Measurements from ENCODE around the gene KIAA0513.

KIAA0513 gene

DNA sequence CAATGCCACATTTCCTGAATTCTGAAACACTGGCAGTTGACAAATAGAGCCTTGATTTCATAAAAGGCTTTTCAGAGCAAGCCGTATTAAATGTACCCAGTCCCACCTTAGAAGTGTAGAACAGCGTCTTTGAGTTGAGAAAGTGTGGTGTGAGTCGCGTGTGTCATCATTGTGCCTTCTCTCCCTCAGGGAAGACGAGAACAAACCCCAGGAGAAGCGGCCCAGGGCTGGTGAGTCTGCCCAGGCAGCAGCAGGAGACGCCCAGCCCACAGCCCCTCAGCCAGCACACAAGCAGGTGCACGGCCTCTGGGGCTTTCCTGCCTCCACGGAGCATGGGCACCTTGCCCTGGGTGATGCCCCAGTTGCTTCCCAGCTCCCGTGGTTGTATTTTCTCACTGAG lies 50.6 kb downstream of the KIAA0513 start:
- H3K27ac Mint-ChIP-seq = no peak overlapping the region
- no peaks in the 10 kb centered on the region for H3K9me3 Mint-ChIP-seq
- H3K36me3 Mint-ChIP-seq = peaks cover 11% of the 10 kb centered on the region
- DNase-seq (ENCODE audit: low spot score in 2 of 2) (no peak), ATAC-seq (no peak)
- no peak overlapping the region for H3K4me3 Mint-ChIP-seq
- no peaks in the 10 kb centered on the region for H3K4me1 Mint-ChIP-seq

DNA sequence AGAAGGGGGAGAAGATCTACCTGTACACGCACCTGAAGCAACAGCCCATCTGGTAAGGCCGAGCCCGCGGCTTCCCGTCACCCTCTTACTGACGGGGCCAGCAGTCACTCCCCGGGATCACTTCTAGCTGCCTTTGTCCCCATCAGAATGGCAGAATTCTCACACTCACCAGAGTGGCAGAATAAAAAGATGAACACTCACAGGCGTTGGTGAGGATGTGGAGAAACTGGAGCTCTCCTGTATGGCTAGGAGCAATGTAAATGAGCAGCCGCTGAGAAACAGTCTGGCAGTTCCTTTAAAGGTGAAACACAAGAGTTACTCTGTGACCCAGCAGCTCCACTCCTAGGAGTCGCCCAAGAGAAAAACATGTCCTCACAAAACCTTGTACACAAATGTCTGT lies 51.4 kb downstream of the KIAA0513 start:
- Mint-ChIP-seq H3K4me1 (no peaks in the 10 kb centered on the region), H3K4me3 (no peak overlapping the region), H3K36me3 (peaks cover 8% of the 10 kb centered on the region), H3K27ac (no peak overlapping the region), H3K9me3 (no peaks in the 10 kb centered on the region)
- DNase-seq (ENCODE audit: low spot score in 2 of 2) (no peak), ATAC-seq (no peak)

DNA sequence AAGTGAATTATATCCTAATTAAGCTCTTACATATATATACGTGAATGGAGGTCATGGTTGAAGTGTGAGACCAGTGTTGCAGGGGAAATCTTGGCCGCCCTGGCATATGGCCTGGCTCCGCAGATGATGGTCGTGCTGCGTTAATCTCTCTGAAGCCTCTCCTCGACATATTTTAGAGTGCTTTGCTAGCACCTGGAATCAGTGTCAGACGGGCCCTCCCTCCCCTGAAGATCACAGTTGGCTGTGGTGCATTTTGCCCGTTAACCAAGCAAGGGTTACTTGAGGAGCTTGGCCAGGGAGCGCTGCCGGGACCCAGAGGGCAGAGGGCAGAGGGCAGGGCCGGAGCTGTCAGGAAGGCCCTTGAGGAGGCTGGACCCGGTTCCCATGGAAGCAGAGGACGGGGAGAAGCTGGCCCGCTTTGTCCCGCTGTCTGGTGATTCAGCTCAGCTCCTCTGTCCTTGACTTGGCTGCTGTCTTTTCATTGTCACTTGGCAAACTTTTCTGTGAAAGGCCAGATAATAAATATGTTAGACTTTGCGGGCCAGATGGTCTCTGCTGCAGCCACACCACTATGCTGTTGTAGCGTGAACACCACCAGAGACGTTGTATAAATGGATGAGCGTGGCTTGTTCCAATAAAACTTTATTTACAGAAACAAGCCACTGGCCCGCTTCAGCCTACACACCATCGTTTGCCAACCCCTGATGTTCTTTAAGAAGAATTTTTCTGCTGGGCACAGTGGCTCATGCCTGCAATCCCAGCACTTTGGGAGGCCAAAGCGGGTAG lies 52.4 kb downstream of the KIAA0513 start:
- no peak overlapping the region for H3K27ac Mint-ChIP-seq
- DNase-seq (ENCODE audit: low spot score in 2 of 2) (no peak), ATAC-seq (no peak)
- H3K36me3 Mint-ChIP-seq = no peaks in the 10 kb centered on the region
- H3K9me3 Mint-ChIP-seq = no peaks in the 10 kb centered on the region
- no peaks in the 10 kb centered on the region for H3K4me1 Mint-ChIP-seq
- no peak overlapping the region for H3K4me3 Mint-ChIP-seq

DNA sequence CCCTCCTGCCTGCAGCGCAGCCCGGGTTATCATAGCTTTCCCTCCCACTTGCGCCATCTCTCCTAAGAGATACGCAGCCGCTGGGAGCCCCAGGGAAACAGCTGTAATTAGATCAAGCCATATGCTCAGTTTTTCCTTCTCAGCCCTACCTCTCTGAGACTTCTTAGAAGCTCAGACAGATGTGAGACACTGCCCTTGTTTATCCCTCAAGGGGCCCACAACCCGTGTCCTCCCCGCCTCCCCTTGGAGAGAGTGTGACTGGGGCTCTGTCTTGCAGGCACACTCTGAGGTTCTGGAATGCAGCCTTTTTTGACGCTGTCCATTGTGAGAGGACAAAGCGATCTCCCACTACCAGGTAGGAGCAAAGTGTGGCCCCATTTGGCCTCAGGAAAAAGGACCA lies 53.4 kb downstream of the KIAA0513 start:
- DNase-seq (ENCODE audit: low spot score in 2 of 2) (no peak), ATAC-seq (no peak)
- no peak overlapping the region for H3K27ac Mint-ChIP-seq
- H3K36me3 Mint-ChIP-seq = no peaks in the 10 kb centered on the region
- no peak overlapping the region for H3K4me3 Mint-ChIP-seq
- H3K4me1 Mint-ChIP-seq = no peaks in the 10 kb centered on the region
- H3K9me3 Mint-ChIP-seq = no peaks in the 10 kb centered on the region

DNA sequence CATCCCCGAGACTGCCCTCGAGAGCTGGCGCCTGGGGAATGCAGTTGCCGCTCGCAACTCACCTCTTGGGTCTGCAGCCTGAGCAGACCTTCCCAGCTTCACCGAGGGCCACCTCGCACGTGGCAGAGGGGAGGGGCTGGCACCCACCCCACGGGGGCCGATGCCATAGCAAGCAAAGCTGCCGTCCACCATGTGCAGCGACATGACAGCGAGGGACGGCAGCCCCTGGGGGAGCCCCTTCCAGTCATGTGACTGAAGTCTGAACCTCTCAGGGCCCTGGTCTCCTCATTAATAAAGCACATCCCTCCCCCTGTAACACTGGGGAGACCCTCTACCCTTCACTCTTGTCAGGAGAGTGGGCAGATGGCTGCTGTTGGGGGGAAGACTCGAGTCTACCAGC lies 54.2 kb downstream of the KIAA0513 start:
- Mint-ChIP-seq H3K36me3 (no peaks in the 10 kb centered on the region), H3K4me1 (peaks cover 6% of the 10 kb centered on the region), H3K4me3 (no peak overlapping the region), H3K27ac (no peak overlapping the region), H3K9me3 (no peaks in the 10 kb centered on the region)
- ATAC-seq (no peak), DNase-seq (ENCODE audit: low spot score in 2 of 2) (no peak)

DNA sequence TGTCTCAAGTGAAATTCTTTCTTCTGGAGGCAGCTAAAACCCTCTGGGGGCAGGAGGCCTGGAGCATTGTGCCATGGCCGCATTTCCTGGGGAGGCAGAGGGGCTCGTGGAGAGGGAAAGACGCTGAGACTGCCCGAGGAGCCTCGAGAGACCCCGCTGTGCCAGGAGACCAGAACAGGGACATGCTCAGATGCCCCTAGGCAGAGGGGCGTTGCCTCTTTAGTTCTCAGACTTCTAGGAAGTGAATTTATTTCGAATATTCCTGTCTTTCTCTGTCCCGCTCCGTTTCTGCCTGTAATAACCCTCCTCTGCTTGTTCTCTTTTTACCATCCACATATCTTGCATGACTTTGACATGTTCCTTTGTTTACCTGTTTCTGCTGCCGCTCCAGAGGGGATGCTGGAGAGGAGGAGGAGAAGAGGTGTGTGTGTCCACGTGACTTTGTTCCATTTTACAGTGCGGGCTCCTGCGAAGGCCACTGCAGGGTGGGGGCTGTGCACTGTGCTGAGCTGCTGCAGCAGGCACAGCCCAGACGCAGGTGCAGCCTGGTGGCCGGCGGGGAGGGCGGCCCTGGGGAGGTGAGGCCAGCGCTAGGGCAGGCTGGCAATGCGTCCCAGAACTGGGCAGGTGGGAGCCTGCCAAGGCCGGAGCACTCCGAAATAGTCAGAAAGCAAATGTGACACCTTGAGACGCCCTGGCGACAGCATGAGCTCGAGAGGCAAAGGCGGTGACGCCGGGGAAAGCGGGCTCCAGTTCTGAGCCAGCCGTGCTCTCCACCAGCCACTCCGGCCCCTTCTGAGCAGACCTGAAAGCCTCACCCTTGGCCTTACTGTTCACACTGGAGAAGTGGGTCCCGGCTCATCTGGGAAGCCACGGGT lies 54.8 kb downstream of the KIAA0513 start:
- DNase-seq (ENCODE audit: low spot score in 2 of 2) (no peak), ATAC-seq (no peak)
- no peak overlapping the region for H3K27ac Mint-ChIP-seq
- no peaks in the 10 kb centered on the region for H3K9me3 Mint-ChIP-seq
- H3K4me3 Mint-ChIP-seq = no peak overlapping the region
- peaks cover 9% of the 10 kb centered on the region for H3K4me1 Mint-ChIP-seq
- no peaks in the 10 kb centered on the region for H3K36me3 Mint-ChIP-seq

DNA sequence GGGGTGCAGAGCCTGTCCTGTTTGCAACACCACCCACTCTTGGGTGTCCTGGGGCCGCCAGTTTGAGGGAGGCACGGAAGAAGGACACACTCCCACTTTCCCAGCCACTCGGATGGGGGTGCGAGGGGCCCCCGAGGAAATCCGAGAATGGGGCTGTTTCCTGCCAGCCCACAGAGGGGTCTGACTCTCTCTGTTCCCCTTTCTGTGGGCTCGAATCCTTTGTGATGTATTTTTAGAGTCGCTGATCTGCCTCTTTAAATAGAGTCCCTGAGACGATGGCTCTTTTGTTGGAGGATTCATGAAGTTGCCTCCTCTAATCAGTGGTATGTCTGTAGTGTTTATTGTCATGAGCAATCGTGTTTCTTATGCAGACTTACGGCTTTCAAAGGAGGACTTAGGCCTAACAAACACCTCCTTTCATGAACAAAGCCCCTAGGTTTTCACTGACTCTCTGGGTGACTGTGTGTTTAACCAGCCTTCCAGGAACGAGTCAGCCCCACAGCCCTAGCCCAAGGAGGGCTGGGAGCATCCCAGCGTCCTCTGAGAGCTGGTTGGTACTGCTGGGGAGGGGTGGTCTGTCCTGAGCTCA lies 55.5 kb downstream of the KIAA0513 start:
- Mint-ChIP-seq H3K27ac (peak overlapping the region; percentile 64), H3K36me3 (no peaks in the 10 kb centered on the region), H3K4me1 (peaks cover 9% of the 10 kb centered on the region), H3K4me3 (no peak overlapping the region), H3K9me3 (no peaks in the 10 kb centered on the region)
- DNase-seq (ENCODE audit: low spot score in 2 of 2) (no peak), ATAC-seq (no peak)

DNA sequence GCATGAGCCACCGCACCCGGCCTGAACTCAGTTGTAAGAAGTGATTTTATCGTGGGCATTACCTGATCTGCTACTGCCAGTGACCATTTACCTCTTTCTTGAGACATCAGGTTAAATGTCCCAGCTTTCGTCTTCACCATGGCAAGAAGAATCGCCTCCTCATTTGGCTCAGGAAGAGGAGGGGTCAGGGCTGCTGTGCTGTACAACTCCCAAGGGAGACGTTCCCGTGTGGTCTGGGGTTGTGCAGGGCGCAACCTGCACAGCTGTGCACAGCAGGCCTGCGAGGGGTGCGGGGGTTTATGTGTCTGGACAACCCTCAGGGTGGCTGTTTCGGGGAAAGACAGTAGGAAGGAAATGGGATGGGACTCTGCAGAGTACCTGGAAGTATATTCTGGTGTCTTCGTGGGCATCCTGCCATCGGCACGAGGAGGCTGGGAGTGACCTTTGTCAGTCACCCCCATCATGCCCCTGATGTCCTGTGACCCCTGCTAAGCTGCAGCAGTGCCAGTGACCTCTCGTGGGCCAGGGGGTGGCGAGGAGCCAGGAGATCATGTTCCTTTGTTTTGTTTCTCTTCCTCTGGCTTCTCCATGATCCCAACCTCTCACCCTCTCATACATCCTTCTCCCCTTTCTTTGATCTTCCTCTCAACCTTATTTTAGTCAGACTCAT lies 57.4 kb downstream of the KIAA0513 start:
- DNase-seq (ENCODE audit: low spot score in 2 of 2) (no peak), ATAC-seq (no peak)
- Mint-ChIP-seq H3K9me3 (no peaks in the 10 kb centered on the region), H3K36me3 (no peaks in the 10 kb centered on the region), H3K27ac (no peak overlapping the region), H3K4me3 (no peak overlapping the region), H3K4me1 (peaks cover 9% of the 10 kb centered on the region)

DNA sequence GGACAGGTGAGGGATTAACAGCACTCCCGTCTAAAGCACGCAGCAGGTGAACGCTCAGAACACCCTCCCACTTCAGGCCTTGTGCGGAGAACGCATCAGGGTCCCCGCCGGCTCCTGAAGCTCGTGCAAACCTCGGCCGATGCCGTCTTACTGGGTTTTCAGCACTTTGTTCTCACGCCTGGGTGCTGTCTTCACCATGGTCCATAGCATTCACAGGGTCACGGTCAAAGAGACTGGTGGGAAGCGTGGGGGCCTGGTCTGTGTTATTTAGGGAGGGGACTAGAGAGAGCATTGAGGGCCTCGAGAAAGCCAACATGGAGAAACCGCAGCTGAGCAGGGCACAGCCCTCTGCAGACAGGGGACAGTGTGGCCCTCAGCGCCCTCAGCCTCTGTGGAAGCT lies 58.1 kb downstream of the KIAA0513 start:
- Mint-ChIP-seq H3K4me1 (peaks cover 9% of the 10 kb centered on the region), H3K27ac (no peak overlapping the region), H3K9me3 (no peaks in the 10 kb centered on the region), H3K4me3 (no peak overlapping the region), H3K36me3 (no peaks in the 10 kb centered on the region)
- no peak for DNase-seq (ENCODE audit: low spot score in 2 of 2)
- ATAC-seq = no peak

DNA sequence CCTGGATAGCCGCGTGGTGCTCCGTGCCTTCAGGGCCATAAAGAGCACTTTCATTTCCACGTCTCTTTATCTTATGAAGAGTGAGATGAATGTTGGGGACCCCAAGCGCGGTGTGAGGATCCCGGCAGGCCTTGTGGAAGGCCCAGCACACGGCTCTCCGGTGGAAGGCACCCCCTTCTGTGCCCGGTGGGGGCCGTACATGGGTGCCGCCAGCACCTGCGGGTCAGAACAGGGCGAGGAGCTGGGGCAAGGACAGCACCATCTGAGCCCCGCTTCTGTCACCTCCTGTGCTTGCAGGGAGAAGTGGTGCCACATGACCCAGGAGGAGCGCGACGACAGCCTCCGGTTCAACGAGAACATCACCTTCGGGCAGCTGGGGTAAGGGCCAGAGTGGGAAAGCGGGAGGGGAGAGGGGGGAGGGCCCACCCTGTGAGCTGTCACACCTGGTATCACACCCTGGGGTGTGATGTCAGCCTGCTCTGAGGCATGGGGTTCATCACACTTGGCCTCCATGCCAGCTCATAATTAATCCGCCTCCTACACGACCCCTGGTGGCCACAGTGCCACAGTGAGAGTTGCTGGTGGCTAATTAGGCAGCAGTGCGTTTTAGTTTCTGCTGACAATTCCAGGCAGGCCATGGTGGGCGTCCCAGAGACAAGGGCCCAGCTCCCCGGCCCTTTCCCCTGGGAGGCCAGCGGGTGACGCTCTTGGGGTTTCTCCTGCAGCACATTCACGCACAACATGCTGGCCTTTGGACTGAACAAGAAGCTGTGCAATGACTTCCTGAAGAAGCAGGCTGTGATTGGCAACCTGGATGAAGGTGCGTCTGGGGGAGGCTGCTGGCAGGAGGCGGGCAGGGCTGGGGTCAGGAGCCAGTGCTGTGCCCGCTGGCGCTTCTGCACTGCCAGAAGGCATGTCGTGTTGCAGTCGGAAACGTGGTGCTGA lies 59.0 kb downstream of the KIAA0513 start:
- ATAC-seq (peak; percentile 92), DNase-seq (ENCODE audit: low spot score in 2 of 2) (peak; percentile 61 to 79)
- H3K4me1 Mint-ChIP-seq = peaks cover 9% of the 10 kb centered on the region
- no peaks in the 10 kb centered on the region for H3K9me3 Mint-ChIP-seq
- no peaks in the 10 kb centered on the region for H3K36me3 Mint-ChIP-seq
- no peak overlapping the region for H3K4me3 Mint-ChIP-seq
- no peak overlapping the region for H3K27ac Mint-ChIP-seq

DNA sequence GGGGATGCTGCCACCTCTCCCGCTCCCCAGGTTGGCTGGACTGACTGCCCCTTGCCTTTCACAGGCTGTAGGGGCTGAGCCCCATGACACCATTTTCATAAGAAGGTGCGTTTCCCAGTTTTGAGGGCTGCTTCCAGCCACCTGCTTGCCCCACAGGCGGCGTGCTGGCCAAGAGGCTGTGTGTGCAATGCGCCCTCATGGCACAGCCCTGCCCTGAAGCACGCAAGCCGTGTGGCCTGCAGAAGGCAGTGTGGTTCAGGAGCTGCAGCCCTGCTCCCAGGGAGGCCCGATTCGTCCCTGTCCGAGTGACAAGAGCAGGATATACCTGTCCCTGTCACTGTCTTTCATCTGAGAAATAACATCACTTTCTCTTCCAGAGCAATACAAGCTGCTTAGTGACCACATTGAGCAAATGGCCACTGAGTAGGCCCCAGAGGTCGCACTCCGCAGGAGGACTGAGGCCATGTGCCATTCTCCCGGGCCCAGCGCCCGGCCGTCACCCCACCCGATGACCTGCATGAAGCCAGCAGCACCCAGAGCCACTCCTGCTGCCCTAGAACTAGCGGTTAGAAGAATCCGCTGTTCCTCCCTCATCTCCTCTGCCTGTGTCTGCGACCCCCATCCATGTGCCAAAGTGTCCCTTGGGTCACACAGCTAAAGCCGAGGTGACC lies 60.4 kb downstream of the KIAA0513 start:
- Mint-ChIP-seq H3K9me3 (no peaks in the 10 kb centered on the region), H3K36me3 (no peaks in the 10 kb centered on the region), H3K4me3 (no peak overlapping the region), H3K27ac (no peak overlapping the region), H3K4me1 (peaks cover 9% of the 10 kb centered on the region)
- ATAC-seq (no peak), DNase-seq (ENCODE audit: low spot score in 2 of 2) (no peak)

DNA sequence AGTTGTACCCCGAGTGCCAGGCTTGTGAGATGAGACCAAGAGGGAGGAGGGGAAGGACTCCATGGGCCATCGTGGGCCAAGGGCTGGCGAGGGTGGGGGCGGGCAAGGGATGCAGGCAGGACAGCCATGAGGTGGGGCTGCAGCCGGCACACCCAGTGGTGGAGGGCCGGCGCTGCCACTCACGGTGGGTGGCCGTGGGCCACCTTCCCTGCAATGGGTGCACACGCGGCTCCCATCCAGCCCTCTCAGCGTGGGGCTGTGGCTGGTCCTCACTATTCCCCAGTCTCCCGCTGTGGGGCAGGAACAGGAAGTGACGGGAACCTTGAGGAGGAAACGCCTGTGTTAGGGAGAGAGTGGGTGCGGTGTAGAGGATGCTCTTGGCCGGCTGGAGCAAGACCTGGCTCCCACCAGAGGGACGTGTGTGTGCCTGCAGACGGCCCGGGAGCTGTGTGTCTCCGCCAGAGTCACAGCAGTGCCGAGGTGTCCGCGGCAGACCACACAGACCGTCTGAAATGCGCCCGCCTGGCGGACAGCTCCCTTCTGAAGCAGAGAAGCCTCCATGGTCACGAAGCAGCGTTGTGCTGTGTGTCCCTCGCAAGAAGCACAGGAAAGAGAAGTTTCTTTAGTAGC lies 61.1 kb downstream of the KIAA0513 start:
- no peaks in the 10 kb centered on the region for H3K9me3 Mint-ChIP-seq
- DNase-seq (ENCODE audit: low spot score in 2 of 2) = no peak
- ATAC-seq = no peak
- H3K4me3 Mint-ChIP-seq = no peak overlapping the region
- H3K36me3 Mint-ChIP-seq = no peaks in the 10 kb centered on the region
- H3K4me1 Mint-ChIP-seq = peaks cover 9% of the 10 kb centered on the region
- no peak overlapping the region for H3K27ac Mint-ChIP-seq

DNA sequence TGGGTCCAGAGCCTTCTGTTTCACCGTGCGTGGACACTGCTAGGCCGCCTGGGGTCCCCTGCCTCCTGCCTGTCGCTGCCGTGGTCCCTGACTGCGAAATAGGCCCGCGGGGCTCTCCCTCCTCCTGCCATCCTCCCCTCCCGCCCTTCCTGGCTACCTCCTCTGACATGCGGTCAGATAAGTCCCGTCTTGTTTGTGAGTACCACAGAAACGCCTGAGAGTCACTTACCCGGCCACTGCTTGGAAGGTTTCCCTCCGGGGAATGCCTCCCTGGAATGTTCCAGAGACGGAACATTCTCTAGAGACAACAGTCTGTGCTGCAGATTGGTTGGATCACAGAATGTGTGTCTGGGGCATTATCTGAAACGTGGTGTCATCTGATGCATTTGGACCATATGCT lies 61.9 kb downstream of the KIAA0513 start:
- peak overlapping the region; percentile 23 for H3K27ac Mint-ChIP-seq
- peaks cover 9% of the 10 kb centered on the region for H3K4me1 Mint-ChIP-seq
- H3K9me3 Mint-ChIP-seq = no peaks in the 10 kb centered on the region
- H3K36me3 Mint-ChIP-seq = no peaks in the 10 kb centered on the region
- no peak for ATAC-seq
- H3K4me3 Mint-ChIP-seq = no peak overlapping the region
- no peak for DNase-seq (ENCODE audit: low spot score in 2 of 2)

DNA sequence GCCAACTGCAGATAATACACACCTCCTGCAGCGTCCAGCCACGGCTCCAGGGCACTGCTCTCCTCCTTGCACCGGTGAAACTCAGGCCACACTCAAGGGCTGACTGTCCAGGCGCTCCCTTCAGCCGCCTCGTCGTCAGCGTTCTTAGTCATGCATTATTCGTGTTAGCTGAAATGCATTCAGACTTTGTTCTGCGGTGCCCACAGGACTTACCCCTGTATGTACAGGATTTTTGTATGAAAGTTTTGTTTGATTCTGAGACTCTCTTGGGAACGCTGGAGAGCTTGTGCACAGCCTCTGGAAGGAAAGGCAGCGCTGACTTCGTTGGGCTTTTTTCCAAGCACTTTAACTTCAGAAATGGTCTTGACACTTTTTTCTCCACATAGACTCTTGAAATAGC lies 62.6 kb downstream of the KIAA0513 start:
- no peaks in the 10 kb centered on the region for H3K36me3 Mint-ChIP-seq
- H3K27ac Mint-ChIP-seq = peak overlapping the region; percentile 23
- DNase-seq (ENCODE audit: low spot score in 2 of 2) = no peak
- no peaks in the 10 kb centered on the region for H3K9me3 Mint-ChIP-seq
- ATAC-seq = no peak
- peaks cover 9% of the 10 kb centered on the region for H3K4me1 Mint-ChIP-seq
- no peak overlapping the region for H3K4me3 Mint-ChIP-seq
